HEK293 (cell line): ENCODE data around the gene SLC1A3.

Experiments used
- CTCF ChIA-PET: fragments of 350-600 bp; formaldehyde crosslinking; extraction: SDS; loops from one replicate; lab custom pipeline; 2021; ENCODE audit warnings: antibody characterized with exemption; lab: Yijun Ruan, JAX
- POLR2A ChIA-PET: fragments of 300-600 bp; formaldehyde crosslinking; extraction: SDS; loops from one replicate; lab custom pipeline; 2020; ENCODE audit warnings: antibody characterized with exemption, inconsistent platforms; lab: Yijun Ruan, JAX
- H3K27ac ChIP-seq: fragments of 200-500 bp; sonication (Bioruptor generic); 2 replicates; pipeline ENCODE4 v1.5.1; 2014; ENCODE audit warnings: low read depth, low read length, control low read depth, inconsistent platforms; ENCODE audit errors: extremely low read depth
- H3K36me3 ChIP-seq, 2 experiments: fragments of 200-500 bp in 1 of 2; sonication (Bioruptor generic) in 1 of 2; 1 replicate in 1 of 2; 2 replicates in 1 of 2; pipeline ENCODE4 v1.5.1; 2014 to 2017; ENCODE audit warnings: inconsistent platforms in 2 of 2, low read length in 2 of 2; ENCODE audit not compliant: control insufficient read depth in 2 of 2, insufficient read depth in 1 of 2
- H3K4me1 ChIP-seq: fragments of 200-500 bp; sonication (Bioruptor generic); 2 replicates; pipeline ENCODE4 v1.5.1; 2014; ENCODE audit warnings: mild to moderate bottlenecking, low read length, inconsistent platforms; ENCODE audit not compliant: control insufficient read depth, insufficient read depth
- H3K4me3 ChIP-seq: 2 replicates; pipeline ENCODE4 v1.5.1; 2011; ENCODE audit warnings: low read depth, mild to moderate bottlenecking, control low read depth, low read length, moderate library complexity
- H3K9me3 ChIP-seq: fragments of 200-500 bp; sonication (Bioruptor generic); 2 replicates; pipeline ENCODE4 v1.5.1; 2014; ENCODE audit warnings: low read depth, low read length, inconsistent platforms; ENCODE audit not compliant: control insufficient read depth, insufficient read depth
- AEBP2 ChIP-seq: fragments of 450-650 bp; formaldehyde crosslinking; IDR thresholded peaks from 2 replicates; pipeline ENCODE4 v1.5.1; 2016; ENCODE audit warnings: missing biosample characterization, missing genetic modification characterization, borderline replicate concordance
- HIC1 ChIP-seq: fragments of 450-650 bp; formaldehyde crosslinking; IDR thresholded peaks from 2 replicates; pipeline ENCODE4 v1.5.1; 2016; ENCODE audit warnings: missing biosample characterization, missing genetic modification characterization
- HOXD13 ChIP-seq: sonication (generic); formaldehyde crosslinking; IDR thresholded peaks from 2 replicates; pipeline ENCODE4 v1.8.0; 2022; ENCODE audit warnings: missing genetic modification reagents, borderline replicate concordance
- RBAK ChIP-seq: fragments of 450-650 bp; formaldehyde crosslinking; IDR thresholded peaks from 2 replicates; pipeline ENCODE4 v1.5.1; 2016; ENCODE audit warnings: missing biosample characterization, missing genetic modification characterization
- TCF7L2 ChIP-seq: IDR thresholded peaks from 2 replicates; pipeline ENCODE4 v1.6.1; 2011; ENCODE audit warnings: low read depth, mild to moderate bottlenecking, inconsistent platforms, low read length, moderate library complexity, borderline replicate concordance
- ZBTB49 ChIP-seq: fragments of 450-650 bp; formaldehyde crosslinking; IDR thresholded peaks from 2 replicates; pipeline ENCODE4 v1.5.1; 2016; ENCODE audit warnings: missing biosample characterization, missing genetic modification characterization, low read depth
- ZBTB6 ChIP-seq: fragments of 450-650 bp; formaldehyde crosslinking; IDR thresholded peaks from 2 replicates; pipeline ENCODE4 v1.5.1; 2017; ENCODE audit warnings: missing biosample characterization, missing genetic modification characterization
- ZBTB8A ChIP-seq: fragments of 450-650 bp; formaldehyde crosslinking; IDR thresholded peaks from 2 replicates; pipeline ENCODE4 v1.5.1; 2016; ENCODE audit warnings: missing biosample characterization, missing genetic modification characterization
- ZIC2 ChIP-seq: fragments of 450-650 bp; formaldehyde crosslinking; IDR thresholded peaks from 2 replicates; pipeline ENCODE4 v1.5.1; 2016; ENCODE audit warnings: missing biosample characterization, missing genetic modification characterization
- ZNF140 ChIP-seq: fragments of 450-650 bp; formaldehyde crosslinking; IDR thresholded peaks from 2 replicates; pipeline ENCODE4 v1.5.1; 2016; ENCODE audit warnings: missing biosample characterization, missing genetic modification characterization
- ZNF148 ChIP-seq: fragments of 450-650 bp; formaldehyde crosslinking; IDR thresholded peaks from 2 replicates; pipeline ENCODE4 v1.5.0; 2017; ENCODE audit warnings: missing biosample characterization, missing genetic modification characterization, borderline replicate concordance
- ZNF211 ChIP-seq: fragments of 450-650 bp; formaldehyde crosslinking; IDR thresholded peaks from 2 replicates; pipeline ENCODE4 v1.5.1; 2016; ENCODE audit warnings: low read depth, missing biosample characterization, missing genetic modification characterization
- ZNF214 ChIP-seq: fragments of 450-650 bp; formaldehyde crosslinking; IDR thresholded peaks from 2 replicates; pipeline ENCODE4 v1.5.1; 2017; ENCODE audit warnings: missing biosample characterization, mild to moderate bottlenecking, missing genetic modification characterization, borderline replicate concordance
- ZNF350 ChIP-seq: fragments of 450-650 bp; formaldehyde crosslinking; IDR thresholded peaks from 2 replicates; pipeline ENCODE4 v1.5.0; 2017; ENCODE audit warnings: missing biosample characterization, mild to moderate bottlenecking, missing genetic modification characterization
- ZNF426 ChIP-seq: fragments of 450-650 bp; formaldehyde crosslinking; IDR thresholded peaks from 2 replicates; pipeline ENCODE4 v1.5.1; 2017; ENCODE audit warnings: missing biosample characterization, missing genetic modification characterization, mild to moderate bottlenecking, inconsistent platforms, moderate library complexity
- ZNF48 ChIP-seq: fragments of 450-650 bp; formaldehyde crosslinking; IDR thresholded peaks from 2 replicates; pipeline ENCODE4 v1.5.1; 2016; ENCODE audit warnings: missing biosample characterization, missing genetic modification characterization
- ZNF670 ChIP-seq: fragments of 450-650 bp; formaldehyde crosslinking; IDR thresholded peaks from 2 replicates; pipeline ENCODE4 v1.5.1; 2016; ENCODE audit warnings: missing biosample characterization, missing genetic modification characterization, low read depth
- ZNF701 ChIP-seq: fragments of 450-650 bp; formaldehyde crosslinking; IDR thresholded peaks from 2 replicates; pipeline ENCODE4 v1.5.1; 2016; ENCODE audit warnings: missing biosample characterization, missing genetic modification characterization
- ZNF777 ChIP-seq: fragments of 450-650 bp; formaldehyde crosslinking; IDR thresholded peaks from 2 replicates; pipeline ENCODE4 v1.5.1; 2017; ENCODE audit warnings: missing biosample characterization, missing genetic modification characterization, borderline replicate concordance
- ZNF785 ChIP-seq: fragments of 450-650 bp; formaldehyde crosslinking; IDR thresholded peaks from 2 replicates; pipeline ENCODE4 v1.5.1; 2016; ENCODE audit warnings: missing biosample characterization, missing genetic modification characterization

The SLC1A3 gene

GRCh38 chr5:36681711-36682110 lies 75.3 kb downstream of the SLC1A3 start:
- Histone ChIP-seq H3K36me3 (peaks cover 0 to 8% of the 10 kb centered on the region in 2 experiments; a peak in 1 of 3 replicates), H3K9me3 (no peaks in the 10 kb centered on the region), H3K4me3 (no peak overlapping the region), H3K4me1 (no peaks in the 10 kb centered on the region), H3K27ac (no peak overlapping the region)
- CTCF ChIA-PET, result interaction anchor here (0.6 kb wide), 2 partner anchors 44 to 391 kb away, joined by 3 to 4 read pairs; no protein-coding TSS in a partner anchor
- POLR2A ChIA-PET, result no interaction called here
- TF ChIP-seq ZNF785 (tag by site-specific recombination) (no peak), ZBTB49 (tag by site-specific recombination) (no peak), ZNF350 (no peak), ZIC2 (tag by site-specific recombination) (no peak), HIC1 (tag by site-specific recombination) (no peak), TCF7L2 (no peak), ZNF426 (tag by site-specific recombination) (no peak), RBAK (no peak), ZNF670 (tag by site-specific recombination) (no peak), ZNF701 (tag by site-specific recombination) (no peak), ZNF140 (tag by site-specific recombination) (no peak), ZNF148 (no peak), AEBP2 (tag by site-specific recombination) (no peak), ZBTB8A (tag by site-specific recombination) (no peak), ZNF211 (tag by site-specific recombination) (no peak), ZNF214 (no peak), ZNF777 (tag by site-specific recombination) (no peak), HOXD13 (CRISPR knock-in tag) (no peak), ZNF48 (tag by site-specific recombination) (no peak), ZBTB6 (tag by site-specific recombination) (no peak)
